ENCODE results near the gene LARGE1.
A peak's percentile ranks its signal among the peaks of the same experiment; 100 is the strongest.

LARGE1 gene

DNA sequence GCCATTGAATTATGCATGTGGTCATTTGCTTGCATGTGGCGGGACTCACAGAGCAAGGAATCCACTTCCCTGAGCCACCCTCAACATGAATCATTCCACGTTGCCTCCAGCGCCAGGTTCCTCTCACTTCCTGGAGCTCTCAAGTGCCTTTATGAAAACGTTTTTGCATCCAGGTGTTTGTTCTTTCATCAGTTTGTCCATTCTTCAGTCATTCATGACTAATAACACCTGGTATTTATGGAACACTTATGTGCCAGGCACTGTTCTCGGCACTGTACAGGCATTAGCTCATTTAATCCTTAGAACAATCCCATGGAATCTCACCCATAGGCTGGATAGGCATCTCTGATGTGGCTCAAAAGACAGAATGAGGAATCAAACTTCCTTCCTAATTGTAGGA lies 606.0 kb downstream of the LARGE1 start:
- DNase-seq (ENCODE audit: low read depth) = no peak

DNA sequence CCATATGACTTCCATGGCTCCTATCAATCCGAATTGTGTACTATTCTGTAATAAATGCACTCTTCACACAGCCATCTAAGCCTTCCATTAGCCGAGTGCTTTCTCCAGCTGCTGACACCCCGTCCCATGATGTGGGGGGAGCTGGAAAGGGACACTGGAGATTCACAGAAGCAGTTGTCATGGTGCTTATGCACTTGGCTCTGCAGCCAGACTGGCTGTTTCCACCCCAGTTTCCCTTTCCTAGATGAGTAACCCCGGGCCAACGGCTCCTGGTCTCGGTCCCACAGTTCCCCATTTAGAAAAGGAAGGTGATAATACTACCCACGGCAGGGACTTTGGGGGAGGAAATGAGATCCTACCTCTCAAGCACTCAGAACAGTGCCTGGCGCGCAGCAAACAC lies 617.2 kb downstream of the LARGE1 start:
- DNase-seq (ENCODE audit: low read depth) = no peak

DNA sequence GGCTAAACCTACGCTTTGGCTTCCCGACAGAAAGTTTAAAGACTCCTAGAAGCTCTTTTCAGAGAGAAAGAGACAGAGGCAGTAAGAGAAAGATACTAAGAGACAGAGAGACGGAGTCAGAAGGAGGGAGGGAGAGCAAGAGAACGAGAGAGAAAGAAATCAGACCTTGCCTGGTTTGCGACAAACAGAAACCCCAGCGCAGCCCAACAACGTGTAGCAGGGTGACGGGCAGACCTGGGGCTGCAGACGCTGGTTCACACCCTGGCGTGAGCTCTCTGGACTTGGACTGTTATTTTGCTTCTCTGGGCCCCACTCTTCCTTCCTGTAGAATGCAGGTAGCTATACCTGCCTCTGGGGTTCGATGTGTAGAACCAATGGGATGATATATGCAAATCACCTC lies 617.7 kb downstream of the LARGE1 start:
- DNase-seq (ENCODE audit: low read depth) = no peak

DNA sequence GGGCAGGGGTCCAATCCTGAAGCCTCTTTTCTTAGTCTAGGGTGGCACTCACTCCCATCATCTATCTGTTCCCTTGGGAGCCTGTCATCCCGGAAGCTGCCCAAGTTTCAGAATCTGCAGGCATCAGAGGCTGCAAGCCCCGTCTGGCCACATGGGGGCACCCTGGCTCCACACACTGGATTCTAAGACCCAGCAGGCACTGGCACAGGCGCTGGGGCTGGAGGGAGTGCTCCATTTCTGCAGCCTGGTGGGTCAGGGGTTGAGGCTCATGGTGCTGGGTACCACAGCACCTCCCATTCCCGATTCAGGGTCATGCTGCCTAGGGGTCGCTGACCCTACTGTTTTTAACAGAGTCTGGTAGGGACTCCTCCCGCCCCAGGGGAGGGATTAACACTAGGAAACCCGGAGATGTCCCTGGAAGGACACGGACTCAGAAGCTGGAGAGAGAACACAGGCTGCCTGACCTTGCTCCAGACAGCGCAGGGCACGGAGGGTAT lies 618.2 kb downstream of the LARGE1 start:
- peak; percentile 26 for DNase-seq (ENCODE audit: low read depth)

DNA sequence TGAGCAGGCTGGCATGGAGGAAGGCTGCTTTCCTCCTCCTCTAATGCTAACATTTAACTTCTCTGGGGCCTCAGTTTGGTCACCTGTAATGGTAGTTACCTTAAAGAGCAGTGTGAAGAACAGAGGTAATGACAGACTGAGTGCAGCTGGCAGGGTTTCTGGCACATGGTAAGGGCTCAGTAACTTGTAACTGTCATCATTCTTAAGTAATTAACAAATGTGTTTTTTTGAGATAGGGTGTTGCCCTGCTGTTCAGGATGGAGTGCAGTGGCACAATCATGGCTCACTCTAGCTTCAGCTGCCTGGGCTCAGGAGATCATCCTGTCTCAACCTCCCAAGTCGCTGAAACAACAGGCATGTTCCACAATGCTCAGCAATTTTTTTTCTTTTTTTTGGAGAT lies 620.1 kb downstream of the LARGE1 start:
- DNase-seq (ENCODE audit: low read depth) = no peak

DNA sequence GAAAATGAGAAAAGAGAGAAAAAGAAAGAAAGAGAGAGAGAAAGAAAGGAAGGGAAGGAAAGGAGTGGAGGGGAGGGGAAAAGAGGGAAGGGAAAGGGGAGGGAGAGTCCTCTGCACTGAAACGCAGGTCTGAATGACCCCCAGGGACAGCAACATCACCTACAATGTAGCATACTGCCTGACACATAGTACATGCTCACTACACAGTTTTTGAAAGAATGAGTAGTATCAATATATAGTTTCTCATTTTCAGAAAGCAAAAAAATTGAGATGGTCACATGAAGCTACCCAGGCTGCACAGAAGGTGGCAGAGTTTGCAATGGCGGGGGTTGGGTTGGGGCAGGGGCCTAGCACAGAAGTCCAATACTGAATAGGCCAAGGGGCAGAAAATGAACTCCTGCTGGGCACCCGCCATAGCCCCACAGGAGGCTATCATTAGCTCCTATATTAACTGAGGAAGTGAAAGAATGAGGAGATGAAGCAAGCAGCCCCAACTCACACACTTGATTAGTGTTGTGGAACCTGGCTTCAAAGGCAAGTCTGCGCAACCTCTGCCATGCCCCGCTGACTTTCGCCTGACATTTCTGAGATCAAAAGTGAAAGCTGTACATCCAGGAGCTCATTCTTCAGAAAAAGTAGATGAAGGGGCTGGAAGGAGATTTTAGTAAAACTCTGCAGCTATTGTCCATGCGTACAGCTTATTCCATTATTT lies 620.9 kb downstream of the LARGE1 start:
- no peak for DNase-seq (ENCODE audit: low read depth)

DNA sequence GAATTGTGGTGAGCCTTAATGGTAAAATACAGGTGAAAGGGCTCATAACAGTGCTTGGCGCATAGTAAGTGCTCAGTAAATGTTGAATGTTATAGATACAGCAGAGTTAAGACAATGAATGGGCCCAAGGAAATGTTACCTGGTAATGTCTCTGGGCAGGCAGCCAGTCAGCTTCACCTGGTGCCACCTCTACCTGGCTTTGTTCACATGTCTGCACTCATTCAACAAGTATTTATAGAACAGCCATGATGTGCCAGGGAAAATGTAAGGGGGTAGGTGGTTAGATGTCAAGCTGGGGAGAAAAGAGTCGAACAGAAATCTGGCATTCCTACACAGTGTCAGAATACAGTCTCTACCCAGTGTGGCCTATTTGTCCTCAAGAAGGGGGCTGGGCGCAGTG lies 623.3 kb downstream of the LARGE1 start:
- DNase-seq (ENCODE audit: low read depth) = no peak

DNA sequence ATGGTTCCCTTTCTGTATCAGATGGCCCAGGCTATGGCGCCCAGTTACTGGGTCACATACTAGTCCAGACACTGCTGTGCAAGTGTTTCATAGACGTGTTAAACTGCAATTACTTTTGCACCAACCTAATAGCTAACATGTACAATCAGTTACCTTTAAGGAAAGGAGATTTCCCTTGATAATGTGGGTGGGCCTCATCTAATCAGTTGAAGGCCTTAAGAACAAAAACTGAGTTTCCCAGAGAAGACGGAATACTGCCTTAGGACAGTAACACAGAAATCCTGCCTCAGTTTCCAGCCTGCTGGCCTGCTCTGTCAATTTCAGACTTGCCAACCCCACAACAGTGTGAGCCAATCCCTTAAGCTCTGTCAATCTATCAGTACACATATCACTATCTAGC lies 632.2 kb downstream of the LARGE1 start:
- no peak for DNase-seq (ENCODE audit: low read depth)

DNA sequence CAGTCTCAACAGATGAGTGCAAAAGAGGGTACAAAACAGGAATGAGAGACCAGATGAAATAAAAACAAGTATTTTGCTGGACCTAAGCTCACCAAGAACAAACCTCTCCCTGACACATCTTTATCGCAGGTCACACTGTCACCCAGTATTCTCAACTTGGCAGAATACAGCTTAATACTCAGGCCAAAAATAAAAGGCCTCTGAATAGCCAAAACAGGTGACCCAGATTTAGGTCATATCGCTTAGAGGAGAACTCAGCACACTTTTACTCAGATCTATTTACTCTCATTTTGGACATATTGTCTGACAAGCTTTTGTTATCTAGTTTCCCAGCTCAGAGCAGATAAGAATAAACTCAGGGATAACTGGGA lies 645.2 kb downstream of the LARGE1 start:
- DNase-seq (ENCODE audit: low read depth) = no peak

DNA sequence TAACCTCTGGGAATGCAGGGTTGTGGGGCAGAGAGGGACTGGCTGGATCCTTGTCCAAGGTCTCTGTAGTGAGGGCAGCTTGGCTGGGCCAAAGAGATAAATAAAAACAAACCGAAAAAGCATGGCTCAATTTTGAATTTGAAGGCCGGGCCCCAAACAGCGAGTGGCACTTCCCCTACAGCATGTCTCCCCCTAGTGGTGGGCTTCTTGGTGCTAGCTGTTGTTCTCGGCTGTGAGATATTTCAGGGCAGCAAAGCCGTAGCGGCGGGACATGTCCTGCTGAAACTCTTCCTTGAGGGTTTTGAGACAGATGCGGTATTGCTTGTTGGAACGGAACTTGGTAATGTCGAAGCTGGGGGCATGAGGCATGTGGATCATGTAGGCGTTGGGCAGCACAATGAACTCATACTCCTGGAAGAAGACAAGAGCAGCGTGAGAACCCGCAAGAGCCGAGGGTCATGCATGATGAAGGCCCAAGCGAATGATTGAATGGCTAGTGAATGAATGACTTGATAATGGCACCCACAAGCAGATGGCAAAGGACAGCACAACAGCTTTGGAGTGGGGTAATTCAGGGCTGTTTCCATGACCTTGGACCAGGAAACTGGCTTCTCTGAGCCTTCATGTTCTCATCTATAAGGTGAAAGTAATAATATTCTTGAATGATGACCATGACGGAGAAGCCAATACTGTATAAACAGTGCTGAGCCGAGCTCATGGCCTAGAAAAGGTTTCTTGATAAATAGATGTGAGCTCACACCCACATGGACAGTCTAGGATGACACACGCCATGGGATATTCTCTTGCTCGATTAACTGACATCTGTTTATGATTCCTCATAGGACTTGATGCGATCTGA lies 645.8 kb downstream of the LARGE1 start:
- DNase-seq (ENCODE audit: low read depth) = peak; percentile 12

DNA sequence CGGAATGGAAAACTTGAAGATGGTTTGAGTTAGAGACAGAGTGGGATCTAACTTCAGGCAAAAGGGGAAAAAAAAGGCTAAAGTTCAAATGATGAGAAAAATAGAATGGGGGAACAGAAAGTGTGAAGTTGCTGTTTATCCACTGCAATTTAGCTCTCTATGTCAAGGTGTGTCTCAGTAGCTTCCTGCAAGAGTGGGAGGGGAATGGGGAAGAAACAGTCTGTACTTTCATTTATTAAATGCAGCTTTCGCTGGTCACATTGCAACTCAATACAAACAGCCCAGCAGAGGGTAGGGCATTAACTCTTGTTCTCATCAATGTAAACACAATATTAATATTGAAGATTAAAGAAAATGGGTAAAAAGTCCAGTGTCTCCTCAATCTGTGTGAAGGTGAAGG lies 647.4 kb downstream of the LARGE1 start:
- DNase-seq (ENCODE audit: low read depth) = no peak

DNA sequence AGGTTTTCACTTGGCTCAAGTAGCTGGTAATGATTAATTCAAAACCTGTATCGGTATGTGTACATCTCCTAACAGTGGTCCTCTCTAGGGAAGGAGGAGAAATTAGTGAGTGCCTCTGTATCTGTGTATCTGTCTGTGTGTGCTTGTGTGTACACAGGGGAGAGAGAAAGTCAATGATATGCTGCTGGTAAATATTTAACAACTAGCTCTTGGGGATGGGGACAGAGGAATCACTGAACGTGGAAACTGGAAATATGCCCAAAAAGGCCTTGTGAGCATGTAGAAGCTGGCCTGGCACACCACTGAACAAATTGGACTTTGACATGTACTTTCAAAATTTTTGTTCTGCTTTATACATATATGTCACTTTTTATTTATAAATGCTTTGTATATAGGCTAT lies 648.1 kb downstream of the LARGE1 start:
- no peak for DNase-seq (ENCODE audit: low read depth)

DNA sequence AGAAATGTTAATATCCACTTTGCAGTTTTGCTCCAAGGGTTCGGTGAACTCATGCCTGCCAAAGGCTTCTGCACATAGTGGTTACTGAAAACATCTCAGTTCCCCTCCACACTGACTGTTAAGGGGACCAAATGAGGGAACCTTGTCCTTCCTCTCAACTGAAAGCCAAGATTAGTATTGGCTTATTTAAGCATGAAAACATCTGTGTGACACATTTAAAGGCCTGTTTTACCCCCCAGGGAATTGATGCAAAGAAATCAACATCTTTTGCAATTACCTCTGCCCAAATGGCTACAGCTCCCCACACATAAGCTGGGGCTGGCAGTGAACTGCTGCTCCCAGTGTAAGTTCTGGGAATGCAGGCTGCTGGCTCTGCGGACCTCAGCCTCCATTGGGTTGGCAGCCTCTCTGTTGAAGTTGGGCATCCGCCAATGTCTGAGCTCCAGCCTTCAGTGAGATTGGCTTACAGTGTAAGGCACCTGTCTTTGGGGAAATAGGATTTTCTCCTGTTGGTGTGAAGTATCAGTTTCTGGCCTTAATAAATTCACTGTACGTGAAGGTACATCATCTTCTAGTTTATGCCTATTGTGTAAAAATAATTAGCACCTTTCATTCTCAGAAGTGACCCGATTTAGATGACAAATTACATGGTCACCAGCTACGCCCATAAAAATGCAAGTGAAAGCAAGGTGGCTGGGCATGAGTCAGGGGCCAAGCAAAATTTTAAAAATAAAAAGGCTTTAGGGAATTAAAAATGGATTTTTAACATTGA lies 648.7 kb downstream of the LARGE1 start:
- no peak for DNase-seq (ENCODE audit: low read depth)

DNA sequence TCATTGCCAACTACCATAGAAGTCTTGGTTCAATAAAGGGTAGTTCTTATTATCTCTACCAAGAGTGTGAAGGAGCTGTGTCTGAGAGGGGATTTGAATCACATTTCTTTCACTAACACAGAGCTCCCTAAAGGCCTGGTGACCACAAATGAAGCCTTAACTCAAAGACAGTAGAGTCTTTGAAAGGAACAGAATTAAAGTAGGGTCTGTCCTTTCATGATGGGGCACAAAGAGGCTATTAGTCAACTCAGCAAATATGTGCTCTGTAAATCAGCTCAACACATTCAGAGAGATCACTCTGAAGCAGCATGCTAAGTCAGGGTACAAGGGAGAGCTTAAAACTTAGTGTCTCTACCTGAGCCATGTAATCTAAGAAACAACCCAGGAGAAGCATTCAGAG lies 649.7 kb downstream of the LARGE1 start:
- no peak for DNase-seq (ENCODE audit: low read depth)

DNA sequence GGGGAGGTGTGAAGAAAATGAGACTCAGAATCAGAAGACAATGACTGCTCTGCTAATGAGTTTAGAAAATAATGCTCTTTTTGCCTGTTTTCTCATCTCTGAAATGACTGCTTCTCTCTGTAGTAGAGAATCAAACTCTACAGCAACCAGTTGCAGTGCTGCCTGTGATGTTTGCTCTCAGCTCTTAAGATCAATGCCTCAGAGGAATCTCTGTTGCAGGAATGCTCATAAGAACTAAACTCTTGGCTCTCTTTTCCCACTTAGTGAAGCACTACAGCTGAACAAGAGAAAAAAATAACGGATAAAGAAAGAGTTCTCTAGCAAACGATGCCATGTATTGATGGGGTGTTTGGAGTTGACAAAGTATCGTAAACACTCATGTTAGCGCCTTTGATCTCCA lies 658.6 kb downstream of the LARGE1 start:
- DNase-seq (ENCODE audit: low read depth) = no peak

DNA sequence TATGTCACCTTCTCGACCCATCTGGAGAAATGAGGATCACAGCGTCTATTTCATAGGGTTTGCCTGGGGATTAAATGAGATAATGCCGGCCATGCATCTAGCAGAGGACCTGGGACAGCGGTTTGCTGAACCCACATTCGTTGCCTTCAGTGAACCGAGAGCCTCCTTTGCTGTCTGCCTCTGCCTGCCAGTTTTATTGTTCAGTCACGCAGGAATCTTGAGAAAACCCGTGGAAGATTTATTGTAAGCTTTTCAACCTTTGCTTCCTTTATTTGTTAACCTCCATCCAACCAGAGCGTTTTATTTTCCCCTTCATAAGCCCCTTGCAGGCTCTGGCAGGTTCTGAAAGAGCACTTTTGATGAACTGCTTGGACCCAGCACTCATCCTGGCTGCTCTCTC lies 659.8 kb downstream of the LARGE1 start:
- no peak for DNase-seq (ENCODE audit: low read depth)

DNA sequence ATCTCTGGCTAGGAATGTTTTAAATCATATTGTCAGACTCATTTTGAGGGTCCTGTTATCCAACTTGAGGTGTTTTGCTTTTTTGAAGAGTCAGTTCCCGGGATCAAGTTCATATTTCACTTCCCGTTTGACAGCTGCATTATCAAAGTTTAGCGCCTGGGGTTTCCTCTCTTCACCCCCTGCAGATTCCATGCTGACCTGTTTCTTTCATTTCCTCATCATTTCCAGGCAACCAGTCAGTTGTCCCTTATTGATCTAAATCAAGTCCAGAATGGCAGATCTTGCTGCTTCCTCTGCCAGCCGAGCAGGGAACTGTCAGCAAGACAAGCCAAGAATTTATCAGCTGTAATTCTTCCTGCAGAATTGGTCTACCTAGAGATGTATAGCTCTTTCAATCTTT lies 664.5 kb downstream of the LARGE1 start:
- DNase-seq (ENCODE audit: low read depth) = no peak

DNA sequence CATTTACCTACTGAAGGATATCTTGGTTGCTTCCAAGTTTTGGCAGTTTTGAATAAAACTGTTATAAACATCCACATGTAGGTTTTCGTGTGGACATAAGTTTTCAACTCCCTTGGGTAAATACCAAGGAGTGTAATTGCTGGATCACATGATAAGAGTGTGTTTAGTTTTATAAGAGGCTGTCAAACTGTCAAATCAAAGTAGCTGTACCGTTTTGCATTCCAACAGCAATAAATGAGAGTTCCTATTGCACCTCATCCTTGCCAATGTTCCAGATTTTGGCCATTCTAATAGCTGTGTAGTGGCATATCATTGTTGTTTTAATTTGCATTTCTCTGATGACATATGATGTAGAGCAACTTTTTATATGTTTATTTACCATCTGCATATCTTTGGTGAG lies 671.3 kb downstream of the LARGE1 start:
- no peak for DNase-seq (ENCODE audit: low read depth)

DNA sequence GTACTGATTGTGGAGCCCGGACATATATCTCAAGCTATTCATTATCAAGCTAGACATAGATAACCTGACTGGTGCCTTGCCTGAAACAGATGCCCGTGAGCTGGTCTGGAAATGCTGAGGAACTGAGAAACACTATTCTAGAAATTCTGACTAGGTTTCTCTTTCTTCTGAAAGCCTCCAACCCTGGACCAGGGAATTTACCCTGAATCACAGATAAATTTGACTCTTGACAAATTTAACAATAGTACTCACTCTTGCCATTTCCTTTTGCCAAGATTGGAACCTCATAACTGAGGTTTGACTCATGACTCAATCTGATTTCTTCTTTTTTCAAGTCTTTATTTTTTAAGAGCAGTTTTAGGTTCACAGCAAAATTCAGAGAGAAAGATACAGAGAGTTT lies 672.5 kb downstream of the LARGE1 start:
- DNase-seq (ENCODE audit: low read depth) = no peak

DNA sequence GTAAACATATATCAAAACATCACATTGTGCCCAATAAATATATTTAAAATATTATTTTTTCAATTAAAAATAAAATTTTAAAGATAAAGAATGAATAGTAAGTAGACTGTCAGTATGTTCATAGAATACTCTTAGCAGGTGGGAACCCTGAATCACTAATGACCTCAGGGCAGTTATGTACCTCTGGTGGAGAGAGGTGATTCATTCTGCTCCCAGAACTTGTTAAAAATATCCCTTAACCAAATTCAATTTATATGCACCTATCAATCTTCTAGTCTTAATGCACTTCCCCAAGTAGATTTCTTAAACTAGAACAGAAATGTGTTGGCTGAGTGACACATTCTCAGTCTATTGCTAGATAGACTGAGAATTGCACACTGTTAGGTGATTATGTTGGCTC lies 678.2 kb downstream of the LARGE1 start:
- no peak for DNase-seq (ENCODE audit: low read depth)

DNA sequence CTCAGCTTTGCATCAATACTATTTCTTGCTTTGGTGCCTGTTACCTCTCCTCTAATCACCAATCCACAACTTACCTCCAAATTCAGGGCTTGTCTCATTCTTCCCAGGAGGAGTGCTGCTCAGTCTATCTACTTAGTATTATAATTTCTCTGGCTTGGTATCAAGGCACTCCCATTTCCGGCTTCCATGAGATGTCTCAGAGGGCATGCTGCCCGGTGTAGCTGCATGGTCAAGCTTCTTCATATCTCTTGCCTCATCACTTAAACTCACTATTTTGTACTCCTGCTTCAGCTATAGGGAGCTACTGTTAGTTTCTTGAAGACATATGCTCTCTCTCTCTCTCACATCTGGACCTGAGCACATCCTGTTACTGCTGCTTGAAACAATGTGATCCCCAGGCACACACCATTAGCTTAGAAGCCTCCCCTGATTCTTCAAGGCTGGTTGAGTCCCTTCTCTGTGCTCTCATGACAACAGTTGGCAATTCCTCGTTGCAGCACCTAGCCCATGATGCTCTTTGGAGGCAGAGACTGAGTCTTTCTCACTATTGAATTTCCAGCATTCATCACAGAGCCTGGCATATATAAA lies 679.3 kb downstream of the LARGE1 start:
- DNase-seq (ENCODE audit: low read depth) = no peak

DNA sequence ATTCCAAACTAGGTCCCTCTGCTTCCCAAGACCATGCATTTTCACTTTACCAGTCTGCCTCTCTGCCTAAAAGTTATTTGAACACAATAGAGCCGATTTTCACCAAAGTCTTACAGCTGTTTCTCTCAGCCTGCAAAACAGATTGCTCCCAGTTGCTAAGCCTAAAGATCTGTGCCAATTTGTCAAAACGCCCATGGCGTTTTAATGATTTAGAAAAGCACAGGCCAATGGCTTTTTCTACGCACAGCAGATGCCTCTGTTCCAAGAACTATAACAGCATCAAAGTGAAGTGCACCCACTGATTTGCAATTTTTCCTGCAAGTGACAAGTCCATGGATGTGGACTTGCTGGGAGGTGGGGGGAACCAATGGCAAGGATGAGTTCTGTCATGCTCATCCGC lies 688.2 kb downstream of the LARGE1 start:
- no peak for DNase-seq (ENCODE audit: low read depth)
